Measurements from ENCODE around the gene ASB16. TPM values are rescaled to one million over a fixed set of nuclear protein-coding genes. Genes with fewer than 3 reads are reported as not detected.

The ASB16 gene, protein sequence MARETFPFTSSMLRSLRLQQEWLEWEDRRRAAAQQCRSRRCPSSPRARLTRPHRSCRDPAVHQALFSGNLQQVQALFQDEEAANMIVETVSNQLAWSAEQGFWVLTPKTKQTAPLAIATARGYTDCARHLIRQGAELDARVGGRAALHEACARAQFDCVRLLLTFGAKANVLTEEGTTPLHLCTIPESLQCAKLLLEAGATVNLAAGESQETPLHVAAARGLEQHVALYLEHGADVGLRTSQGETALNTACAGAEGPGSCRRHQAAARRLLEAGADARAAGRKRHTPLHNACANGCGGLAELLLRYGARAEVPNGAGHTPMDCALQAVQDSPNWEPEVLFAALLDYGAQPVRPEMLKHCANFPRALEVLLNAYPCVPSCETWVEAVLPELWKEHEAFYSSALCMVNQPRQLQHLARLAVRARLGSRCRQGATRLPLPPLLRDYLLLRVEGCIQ
- not detected in 2 replicates for total RNA-seq

GRCh38 chr17:44170499-44171201 is at the start of gene ASB16:
ASB16 (plus strand) TSS chr17:44170704; CDS start chr17:44170790, 86 bp downstream.

DNA sequence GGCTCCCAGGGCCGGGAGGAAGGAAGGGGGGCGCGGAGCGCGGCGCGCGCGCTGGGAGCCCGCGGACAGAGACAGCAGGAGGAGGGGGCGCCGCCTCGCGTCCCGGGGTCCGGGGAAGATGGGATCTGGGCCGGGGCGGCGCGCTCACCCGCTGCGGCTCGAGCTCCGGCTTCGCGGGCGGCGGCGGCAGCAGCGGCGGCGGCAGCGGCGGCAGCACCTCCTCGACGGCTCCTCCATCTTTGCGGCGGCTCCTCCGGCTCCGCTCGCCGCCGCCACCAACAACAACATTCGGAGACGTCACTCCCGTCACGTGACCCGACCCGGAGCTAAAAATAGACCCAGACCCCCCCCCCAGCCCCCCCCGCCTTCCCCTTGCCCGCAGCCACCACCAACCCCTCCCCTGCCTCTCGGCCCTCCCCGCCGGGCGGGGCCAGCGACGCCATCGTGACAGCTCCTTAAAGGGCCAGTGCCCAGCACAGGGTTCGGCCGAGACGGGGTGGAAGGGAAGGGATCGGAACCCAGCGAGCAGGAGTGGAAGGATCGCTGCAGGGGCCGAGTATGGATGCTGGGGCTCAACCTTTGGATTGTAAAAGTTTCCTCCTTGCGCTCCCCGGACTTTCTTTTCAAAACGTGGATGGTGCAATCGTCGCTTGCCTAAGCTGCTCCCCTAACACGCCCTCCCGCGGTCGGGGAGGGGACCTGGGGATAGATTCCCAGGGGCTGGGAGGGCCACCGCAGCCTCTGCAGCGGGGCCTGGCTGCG is 47.0 kb upstream of the ASB16 start, which contains the start of gene HDAC5:
HDAC5 (minus strand) TSS at position 286 of the 762 bp plus-strand sequence. CDS start 6,126 bp downstream, outside the sequence.

GRCh38 chr17:44186307-44187130 is 16.0 kb downstream of the ASB16 start, which contains the start of gene TMUB2:
TMUB2 (plus strand) TSS chr17:44186972; CDS start chr17:44187709, 737 bp downstream.

GRCh38 chr17:44199553-44200477 is 29.3 kb downstream of the ASB16 start, which contains the start of gene ATXN7L3:
ATXN7L3 (minus strand) TSS chr17:44199884; CDS start chr17:44198070, 1,814 bp downstream.

DNA sequence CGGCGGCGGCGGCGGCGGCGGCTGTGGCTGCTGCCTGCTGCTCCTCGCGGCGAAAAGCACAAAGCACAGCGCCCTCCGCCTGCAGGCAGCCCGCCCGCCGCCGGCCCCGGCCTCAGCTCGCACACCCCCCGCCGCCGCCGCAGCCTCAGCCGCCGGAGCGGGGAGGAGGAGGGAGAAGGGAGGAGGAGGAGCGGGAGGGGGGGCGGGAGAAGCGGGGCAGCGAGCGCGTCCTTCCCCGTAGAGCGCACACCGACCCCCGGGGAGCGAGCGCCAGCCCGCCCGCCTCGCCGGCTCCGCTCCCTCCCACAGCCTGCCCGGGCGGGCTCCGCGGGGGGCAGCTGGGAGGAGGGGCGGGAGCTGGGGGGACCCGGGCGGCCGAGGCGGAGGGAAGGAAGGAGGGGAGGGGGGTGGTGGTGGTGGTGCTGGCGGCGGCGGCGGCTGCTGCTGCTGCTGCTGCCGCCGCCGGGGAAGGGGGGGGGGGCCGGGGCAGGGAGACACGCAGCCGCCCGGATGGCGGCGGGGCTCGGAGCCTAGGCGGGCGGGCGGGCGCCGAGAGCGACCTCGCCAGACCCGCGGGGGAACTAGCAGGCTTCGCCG is 49.2 kb downstream of the ASB16 start, which contains the start of gene UBTF:
UBTF (minus strand) TSS at position 60 of the 597 bp plus-strand sequence. CDS start 1,446 bp downstream, outside the sequence.

Other genes starting within 250 kb of the ASB16 start
- gene PPY, start 228.2 kb upstream of the ASB16 start, total RNA-seq: not detected in 2 replicates
- gene PYY, start 216.8 kb upstream of the ASB16 start, total RNA-seq: not detected in 2 replicates
- gene NAGS, start 166.1 kb upstream of the ASB16 start, total RNA-seq: 1.6 TPM in 2 replicates
- gene TMEM101, start 155.7 kb upstream of the ASB16 start, total RNA-seq: 30.1 and 34.9 TPM in 2 replicates
- 34.0 and 34.5 TPM in 2 replicates for gene LSM12, start 104.0 kb upstream of the ASB16 start, total RNA-seq
- 45.3 and 55.5 TPM in 2 replicates for gene G6PC3, start 100.0 kb upstream of the ASB16 start, total RNA-seq
- gene HDAC5, start 47.1 kb upstream of the ASB16 start, total RNA-seq: 29.0 and 53.2 TPM in 2 replicates
- 0.50 and 0.98 TPM in 2 replicates for gene HROB, start 28.8 kb upstream of the ASB16 start, total RNA-seq
- gene TMUB2, start 16.3 kb downstream of the ASB16 start, total RNA-seq: 15.9 and 16.7 TPM in 2 replicates
- gene ATXN7L3, start 29.2 kb downstream of the ASB16 start, total RNA-seq: 40.0 and 41.2 TPM in 2 replicates
- gene UBTF, start 49.0 kb downstream of the ASB16 start, total RNA-seq: 53.5 and 54.6 TPM in 2 replicates
- not detected in 2 replicates for gene SLC4A1, start 97.4 kb downstream of the ASB16 start, total RNA-seq
- 0.10 TPM in 1 of 2 replicates, not detected in the other for gene RUNDC3A, start 137.9 kb downstream of the ASB16 start, total RNA-seq
- gene SLC25A39, start 154.1 kb downstream of the ASB16 start, total RNA-seq: 40.4 and 53.6 TPM in 2 replicates
- 514 and 544 TPM in 2 replicates for gene GRN, start 174.6 kb downstream of the ASB16 start, total RNA-seq
- 2.6 and 6.6 TPM in 2 replicates for gene FAM171A2, start 193.1 kb downstream of the ASB16 start, total RNA-seq
- 0.20 TPM in 1 of 2 replicates, not detected in the other for gene ITGA2B, start 218.9 kb downstream of the ASB16 start, total RNA-seq